Kidney (tissue), 14 donors: ENCODE data around the gene SMIM29. TPM values are rescaled to one million over a fixed set of nuclear protein-coding genes. Genes with fewer than 3 reads are reported as not detected.

Experiments
- DNase-seq, 5 donors: peaks; one replicate each; pipeline ENCODE4 v3.0.0-alpha.2; 2013 to 2020
- FAIRE-seq: peaks from 2 replicates; lab custom pipeline; 2012; peaks lifted over from hg19 to GRCh38; lab: Jason Lieb, UNC
- H3K27ac ChIP-seq, 2 donors: one replicate each; pipeline ENCODE4 v1.7.0; 2013; ENCODE audit warnings: low read depth in 2 of 2, low read length in 2 of 2, inconsistent platforms in 1 of 2
- H3K27me3 ChIP-seq: one replicate; pipeline ENCODE4 v1.7.1; 2013; ENCODE audit warnings: low read length, inconsistent platforms; ENCODE audit not compliant: control insufficient read depth, insufficient read depth
- H3K36me3 ChIP-seq, 3 donors: one replicate each; pipeline versions ENCODE4 v1.7.0 to v1.7.1; 2013; ENCODE audit warnings: low read length in 3 of 3, control low read depth in 1 of 3, inconsistent platforms in 1 of 3; ENCODE audit not compliant: insufficient read depth in 3 of 3, control insufficient read depth in 2 of 3
- H3K4me1 ChIP-seq, 3 donors: one replicate each; pipeline versions ENCODE4 v1.7.0 to v1.7.1; 2013; ENCODE audit warnings: low read length in 3 of 3, inconsistent platforms in 1 of 3, low read depth in 1 of 3; ENCODE audit not compliant: control insufficient read depth in 2 of 3, insufficient read depth in 2 of 3
- H3K4me3 ChIP-seq, 3 donors: one replicate each; pipeline versions ENCODE4 v1.7.0 to v1.8.1; 2013; ENCODE audit warnings: low read length in 3 of 3, control low read depth in 1 of 3, inconsistent platforms in 1 of 3
- H3K9ac ChIP-seq, 3 donors: one replicate each; pipeline versions ENCODE4 v1.7.0 to v1.7.1; 2013; ENCODE audit warnings: low read length in 3 of 3, control low read depth in 1 of 3, inconsistent platforms in 1 of 3
- H3K9me3 ChIP-seq, 3 donors: one replicate each; pipeline versions ENCODE4 v1.7.0 to v1.7.1; 2013; ENCODE audit warnings: low read length in 3 of 3, control low read depth in 1 of 3, inconsistent platforms in 1 of 3; ENCODE audit not compliant: control insufficient read depth in 2 of 3, insufficient read depth in 1 of 3
- intact Hi-C: fragments of 100-400 bp; cut with DNase I; formaldehyde crosslinking; loops from one replicate; pipeline ENCODE4 v1.11.1; 2022
- polyA plus RNA-seq: library from polyadenylated mRNA; stranded (reverse); fragments of 350-450 nt; fragmentation: Illumina TruSeq; extraction: RNeasy Lipid Tissue Mini Kit (QIAGEN cat#74804); gene quantifications from one replicate; pipeline ENCODE4 v1.2.3, GENCODE V29; 2014; ENCODE audit warnings: low read depth, low replicate concordance; ENCODE audit not compliant: insufficient read depth
- total RNA-seq: library from RNA; stranded (reverse); fragmentation: NEBNext Ultra II Directional; extraction: Animal tissue kit (Norgen Biotek cat#: 25700); gene quantifications from one replicate; pipeline ENCODE4 v1.2.1, GENCODE V29; 2021
- TF ChIP-seq, protein P1 (sequence below): IDR thresholded peaks from 3 replicates; pipeline ENCODE4 v1.5.1; 2012; ENCODE audit warnings: mild to moderate bottlenecking, moderate library complexity, borderline replicate concordance; ENCODE audit not compliant: insufficient read depth; ENCODE audit errors: extremely low read depth
- donor health status: control.
- donor health status: control.
- donor health status: control.
- donor health status: control.
- donor health status: control.
- donor health status: DM: yes; HTN: yes; CAD: no.
- donor health status: Normal renal cell carcinoma (clear cell type).

SMIM29 gene
- total and polyA plus RNA-seq, 2 donors from 2014 or later, result 22.6 to 53.5 TPM

DNA sequence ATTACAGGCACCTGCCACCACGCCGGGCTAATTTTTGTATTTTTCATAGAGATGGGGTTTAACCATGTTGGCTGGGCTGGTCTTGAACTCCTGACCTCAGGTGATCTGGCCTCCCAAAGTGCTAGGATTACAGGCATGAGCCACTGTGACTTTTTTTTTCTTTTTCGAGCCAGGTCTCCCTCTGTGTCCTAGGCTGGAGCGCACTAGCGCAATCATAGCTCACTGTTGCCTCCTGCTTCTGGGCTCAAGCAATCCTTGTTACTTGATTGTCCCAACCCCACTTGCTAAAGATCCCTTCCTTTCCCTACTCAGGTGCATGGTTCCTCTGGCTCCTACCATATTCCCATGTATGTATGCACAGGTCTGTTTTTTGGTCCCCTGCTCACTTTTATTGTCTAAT, 27.4 kb upstream of the SMIM29 start:
- TF ChIP-seq, protein P1, sequence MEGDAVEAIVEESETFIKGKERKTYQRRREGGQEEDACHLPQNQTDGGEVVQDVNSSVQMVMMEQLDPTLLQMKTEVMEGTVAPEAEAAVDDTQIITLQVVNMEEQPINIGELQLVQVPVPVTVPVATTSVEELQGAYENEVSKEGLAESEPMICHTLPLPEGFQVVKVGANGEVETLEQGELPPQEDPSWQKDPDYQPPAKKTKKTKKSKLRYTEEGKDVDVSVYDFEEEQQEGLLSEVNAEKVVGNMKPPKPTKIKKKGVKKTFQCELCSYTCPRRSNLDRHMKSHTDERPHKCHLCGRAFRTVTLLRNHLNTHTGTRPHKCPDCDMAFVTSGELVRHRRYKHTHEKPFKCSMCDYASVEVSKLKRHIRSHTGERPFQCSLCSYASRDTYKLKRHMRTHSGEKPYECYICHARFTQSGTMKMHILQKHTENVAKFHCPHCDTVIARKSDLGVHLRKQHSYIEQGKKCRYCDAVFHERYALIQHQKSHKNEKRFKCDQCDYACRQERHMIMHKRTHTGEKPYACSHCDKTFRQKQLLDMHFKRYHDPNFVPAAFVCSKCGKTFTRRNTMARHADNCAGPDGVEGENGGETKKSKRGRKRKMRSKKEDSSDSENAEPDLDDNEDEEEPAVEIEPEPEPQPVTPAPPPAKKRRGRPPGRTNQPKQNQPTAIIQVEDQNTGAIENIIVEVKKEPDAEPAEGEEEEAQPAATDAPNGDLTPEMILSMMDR, result no peak
- Histone ChIP-seq H3K4me3 (no peak overlapping the region), H3K9ac (no peak overlapping the region), H3K4me1 (peaks cover 0 to 10% (median 0%) of the 10 kb centered on the region in 3 donors), H3K9me3 (no peaks in the 10 kb centered on the region), H3K27ac (no peak overlapping the region), H3K36me3 (no peaks in the 10 kb centered on the region), H3K27me3 (no peaks in the 10 kb centered on the region)
- FAIRE-seq (no peak), DNase-seq (no peak)
- intact Hi-C loops, result no loop called here

DNA sequence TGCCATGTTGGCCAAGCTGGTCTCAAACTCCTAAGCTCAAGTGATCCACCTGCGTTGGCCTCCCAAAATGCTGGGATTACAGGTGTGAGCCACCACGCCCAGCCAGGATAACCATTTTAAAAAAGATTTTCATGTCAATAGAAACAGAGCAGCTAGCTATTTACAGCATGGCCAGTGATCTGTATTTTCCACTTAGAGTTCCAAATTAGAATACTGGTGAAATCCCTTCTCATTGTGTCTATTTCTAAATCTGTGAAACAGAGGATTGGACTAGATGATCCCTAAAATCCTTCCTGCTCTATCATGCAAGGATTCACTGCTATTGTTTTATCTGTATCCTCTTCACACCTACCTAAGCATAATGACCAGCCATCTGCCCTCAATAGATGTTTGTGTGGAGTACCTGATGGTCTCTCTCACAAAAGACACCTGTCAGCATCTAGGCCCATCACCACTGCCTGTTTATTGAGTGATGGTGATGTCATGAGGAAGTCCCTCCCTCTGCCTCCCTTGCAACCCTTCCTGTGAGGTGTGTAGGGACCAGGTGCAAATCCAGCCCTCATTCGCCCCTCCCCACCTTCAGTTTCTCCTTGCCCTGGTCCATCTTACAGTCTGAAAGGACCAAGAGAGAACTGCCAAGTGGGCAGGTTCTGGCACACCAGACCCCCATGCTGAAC, 26.5 kb upstream of the SMIM29 start:
- DNase-seq (no peak), FAIRE-seq (no peak)
- H3K27ac ChIP-seq, result no peak overlapping the region
- no peaks in the 10 kb centered on the region for H3K36me3 ChIP-seq
- no peaks in the 10 kb centered on the region for H3K27me3 ChIP-seq
- no peaks in the 10 kb centered on the region for H3K9me3 ChIP-seq
- no peak overlapping the region for H3K4me3 ChIP-seq
- TF ChIP-seq, protein P1, result no peak
- intact Hi-C loops, result no loop called here
- no peak overlapping the region for H3K9ac ChIP-seq
- peaks cover 0 to 10% (median 0%) of the 10 kb centered on the region in 3 donors for H3K4me1 ChIP-seq

DNA sequence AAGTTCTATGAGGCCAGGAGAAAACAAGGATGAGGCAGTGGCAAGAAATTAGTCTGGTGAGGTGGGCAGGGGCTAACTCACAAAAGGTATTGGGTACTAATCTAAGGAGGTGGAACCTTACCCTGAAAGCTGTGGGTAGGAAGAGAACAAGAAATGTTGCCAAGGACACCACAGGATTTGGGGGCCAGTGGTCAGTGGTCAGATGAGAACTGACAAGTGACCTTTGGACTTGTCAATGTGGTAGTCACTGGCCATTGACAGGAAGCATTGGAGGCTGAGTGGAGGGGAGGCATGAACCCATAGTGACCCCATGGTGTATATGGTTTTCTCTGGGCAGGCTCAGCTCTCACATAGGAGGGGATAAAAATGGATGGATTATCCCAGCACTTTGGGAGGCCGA, 25.3 kb upstream of the SMIM29 start:
- intact Hi-C loops, result no loop called here
- TF ChIP-seq, protein P1, result no peak
- DNase-seq, result no peak
- H3K36me3 ChIP-seq, result no peaks in the 10 kb centered on the region
- no peak for FAIRE-seq
- no peaks in the 10 kb centered on the region for H3K9me3 ChIP-seq
- H3K27ac ChIP-seq, result no peak overlapping the region
- H3K4me1 ChIP-seq, result peaks cover 0 to 10% (median 0%) of the 10 kb centered on the region in 3 donors
- H3K4me3 ChIP-seq, result no peak overlapping the region
- no peaks in the 10 kb centered on the region for H3K27me3 ChIP-seq
- no peak overlapping the region for H3K9ac ChIP-seq
